Fibroblast of villous mesenchyme (primary cell): ENCODE data around the gene TCF7L1. TPM values are rescaled to one million over a fixed set of nuclear protein-coding genes. Genes with fewer than 3 reads are reported as not detected.

Experiments used
- DNase-seq: peaks from one replicate; pipeline ENCODE4 v3.0.0-alpha.2; 2010; ENCODE audit warnings: low read depth
- H3K4me3 ChIP-seq: 2 replicates; pipeline ENCODE4 v1.5.1; 2011; ENCODE audit warnings: low read depth, mild to moderate bottlenecking, low read length
- total RNA-seq: library from RNA; depleted of rRNA; stranded (reverse); fragments of >200 nt; gene quantifications from 2 replicates; pipeline ENCODE4 v1.2.3, GENCODE V29; 2012
- TF ChIP-seq, protein P1 (sequence below): IDR thresholded peaks from 2 replicates; pipeline ENCODE4 v1.5.1; 2012; ENCODE audit warnings: low read depth, mild to moderate bottlenecking, low read length; ENCODE audit not compliant: insufficient read depth

Gene TCF7L1
- total RNA-seq, 1 donor = 4.3 TPM

DNA sequence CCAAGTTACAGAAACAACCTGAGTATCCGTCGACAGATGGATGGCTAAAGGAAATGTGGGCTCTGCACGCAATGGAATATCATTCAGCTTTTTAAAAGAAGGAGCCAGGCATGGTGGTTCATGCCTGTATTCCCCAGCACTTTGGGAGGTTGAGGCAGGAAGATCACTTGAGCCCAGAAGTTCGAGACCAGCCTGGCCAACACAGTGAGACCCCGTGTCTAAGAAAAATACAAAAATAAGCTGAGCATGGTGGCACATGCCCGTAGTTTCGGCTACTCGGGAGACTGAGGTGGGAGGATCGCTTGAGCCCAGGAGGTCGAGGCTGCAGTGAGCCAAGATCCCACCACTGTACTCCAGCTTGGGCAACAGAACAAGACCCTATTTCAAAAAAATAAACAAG lies 34.3 kb downstream of the TCF7L1 start:
- TF ChIP-seq, protein P1, sequence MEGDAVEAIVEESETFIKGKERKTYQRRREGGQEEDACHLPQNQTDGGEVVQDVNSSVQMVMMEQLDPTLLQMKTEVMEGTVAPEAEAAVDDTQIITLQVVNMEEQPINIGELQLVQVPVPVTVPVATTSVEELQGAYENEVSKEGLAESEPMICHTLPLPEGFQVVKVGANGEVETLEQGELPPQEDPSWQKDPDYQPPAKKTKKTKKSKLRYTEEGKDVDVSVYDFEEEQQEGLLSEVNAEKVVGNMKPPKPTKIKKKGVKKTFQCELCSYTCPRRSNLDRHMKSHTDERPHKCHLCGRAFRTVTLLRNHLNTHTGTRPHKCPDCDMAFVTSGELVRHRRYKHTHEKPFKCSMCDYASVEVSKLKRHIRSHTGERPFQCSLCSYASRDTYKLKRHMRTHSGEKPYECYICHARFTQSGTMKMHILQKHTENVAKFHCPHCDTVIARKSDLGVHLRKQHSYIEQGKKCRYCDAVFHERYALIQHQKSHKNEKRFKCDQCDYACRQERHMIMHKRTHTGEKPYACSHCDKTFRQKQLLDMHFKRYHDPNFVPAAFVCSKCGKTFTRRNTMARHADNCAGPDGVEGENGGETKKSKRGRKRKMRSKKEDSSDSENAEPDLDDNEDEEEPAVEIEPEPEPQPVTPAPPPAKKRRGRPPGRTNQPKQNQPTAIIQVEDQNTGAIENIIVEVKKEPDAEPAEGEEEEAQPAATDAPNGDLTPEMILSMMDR = no peak
- DNase-seq = no peak
- H3K4me3 ChIP-seq = no peak overlapping the region

DNA sequence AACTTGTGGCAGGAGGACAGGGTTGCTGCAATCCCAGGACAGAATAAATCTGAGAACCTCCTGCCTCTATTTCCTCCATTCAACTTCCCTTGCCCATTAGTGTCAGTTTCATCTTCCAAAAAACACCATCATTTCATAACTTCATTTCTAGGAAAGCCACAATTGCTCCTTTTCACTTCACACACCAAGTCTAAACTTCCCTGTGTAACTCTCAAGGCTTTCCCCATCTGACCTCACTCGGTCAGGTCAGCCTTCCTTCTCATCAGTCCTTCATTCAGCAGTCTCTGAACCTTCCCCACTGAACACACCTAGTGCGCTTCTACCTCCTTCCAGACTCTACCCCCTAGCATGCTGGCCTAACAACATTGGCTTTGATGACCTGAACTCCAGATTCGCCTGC lies 35.8 kb downstream of the TCF7L1 start:
- TF ChIP-seq, protein P1 = no peak
- no peak for DNase-seq
- H3K4me3 ChIP-seq = no peak overlapping the region

DNA sequence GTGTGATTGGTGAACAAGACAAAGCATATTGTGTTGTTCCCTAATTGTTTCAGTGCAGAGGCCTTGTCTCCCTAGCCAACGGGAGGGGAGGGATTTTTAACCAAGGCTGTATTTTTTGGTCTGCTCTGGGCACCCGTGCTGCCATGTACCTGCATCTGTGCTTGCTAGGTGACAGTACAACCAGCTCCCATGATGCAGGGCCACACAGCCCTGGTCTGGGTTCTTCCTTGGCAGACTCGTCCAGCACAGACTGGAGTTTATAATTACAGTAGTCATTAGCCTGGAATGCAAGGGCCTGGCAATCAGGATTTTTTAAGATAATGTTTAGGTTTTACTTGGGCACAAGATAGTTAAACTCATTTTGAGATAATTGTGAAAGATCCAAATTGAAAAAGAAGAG lies 36.4 kb downstream of the TCF7L1 start:
- no peak overlapping the region for H3K4me3 ChIP-seq
- TF ChIP-seq, protein P1 = no peak
- no peak for DNase-seq

DNA sequence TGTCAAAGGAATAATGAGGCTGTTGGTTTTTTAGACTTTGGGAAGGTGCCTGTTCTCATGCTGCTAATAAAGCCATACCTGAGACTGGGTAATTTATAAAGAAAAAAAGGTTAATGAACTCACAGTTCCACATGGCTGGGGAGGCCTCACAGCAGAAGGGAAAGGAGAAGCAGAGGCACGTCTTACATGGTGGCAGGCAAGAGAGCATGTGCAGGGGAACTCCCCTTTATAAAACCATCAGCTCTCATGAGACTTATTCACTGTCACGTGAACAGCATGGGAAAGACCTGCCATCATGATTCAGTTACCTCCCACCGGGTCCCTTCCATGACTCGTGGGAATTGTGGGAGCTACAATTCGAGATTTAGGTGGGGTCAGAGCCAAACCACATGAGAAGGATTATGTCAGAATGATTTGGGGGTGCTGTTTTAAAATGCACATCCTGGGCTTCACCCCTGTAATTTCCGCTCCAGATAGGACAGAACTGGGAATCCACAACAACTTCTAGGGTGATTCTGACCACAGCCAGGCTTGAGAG lies 37.8 kb downstream of the TCF7L1 start:
- DNase-seq = no peak
- TF ChIP-seq, protein P1 = no peak
- no peak overlapping the region for H3K4me3 ChIP-seq

DNA sequence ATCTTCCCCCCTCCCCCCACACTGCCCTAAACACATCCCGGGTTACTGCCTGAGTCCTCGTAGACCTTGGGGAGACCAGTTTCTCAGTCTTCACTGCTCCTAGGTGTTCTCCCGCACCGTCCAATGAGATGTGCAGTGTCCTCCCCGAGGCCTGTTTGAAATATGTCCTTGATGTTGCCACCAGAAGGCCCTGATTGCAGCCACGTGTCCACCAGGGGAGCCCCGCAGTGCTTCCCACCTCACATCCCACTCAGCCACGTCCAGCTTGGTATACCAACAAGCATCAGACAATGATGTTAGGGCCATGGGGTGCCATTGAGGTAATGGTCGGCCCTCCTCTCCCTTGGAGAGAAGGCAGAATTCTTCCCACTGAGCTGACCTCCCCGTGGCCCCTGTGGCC lies 38.7 kb downstream of the TCF7L1 start:
- no peak overlapping the region for H3K4me3 ChIP-seq
- no peak for DNase-seq
- TF ChIP-seq, protein P1 = no peak

DNA sequence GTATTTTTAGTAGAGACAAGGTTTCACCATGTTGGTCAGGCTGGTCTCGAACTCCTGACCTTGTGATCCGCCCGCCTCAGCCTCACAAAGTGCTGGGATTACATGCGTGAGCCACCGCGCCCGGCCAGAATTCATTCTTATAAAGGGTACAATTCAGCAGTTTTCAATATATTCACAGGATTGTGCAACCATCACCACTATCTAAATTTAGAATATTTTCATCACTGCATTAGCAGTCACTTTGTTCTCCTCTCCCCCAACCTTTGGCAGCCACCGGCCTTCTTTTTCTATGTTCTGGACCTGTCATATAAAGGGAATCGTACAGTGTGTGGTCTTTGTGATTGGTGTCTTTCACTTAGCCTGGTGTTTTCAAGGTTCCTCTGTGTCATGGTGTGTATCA lies 40.7 kb downstream of the TCF7L1 start:
- DNase-seq = no peak

More for the DNA sequence above, 40.7 kb downstream of the TCF7L1 start:
- TF ChIP-seq, protein P1 = no peak
- no peak overlapping the region for H3K4me3 ChIP-seq
